PFSK-1 (cell line): ENCODE measurements around the gene STAMBPL1.

Source experiments
- POLR2AphosphoS5 ChIP-seq: IDR thresholded peaks from 2 replicates; pipeline ENCODE4 v1.6.1; 2012; ENCODE audit warnings: low read depth, mild to moderate bottlenecking, control low read depth, low read length, moderate library complexity
- REST ChIP-seq, 2 experiments: IDR thresholded peaks; 2 replicates each; pipeline versions ENCODE4 v1.6.1 to v1.8.0; 2011 to 2012; ENCODE audit warnings: low read depth in 2 of 2, low read length in 2 of 2, control low read depth in 1 of 2, inconsistent platforms in 1 of 2, mild to moderate bottlenecking in 1 of 2, moderate library complexity in 1 of 2; ENCODE audit not compliant: insufficient read depth in 1 of 2
- SIN3A ChIP-seq: IDR thresholded peaks from 2 replicates; pipeline ENCODE4 v1.6.1; 2012; ENCODE audit warnings: mild to moderate bottlenecking, low read length, moderate library complexity, borderline replicate concordance; ENCODE audit not compliant: insufficient read depth
- TAF1 ChIP-seq: IDR thresholded peaks from 2 replicates; pipeline ENCODE4 v1.6.1; 2012; ENCODE audit warnings: low read length, control low read depth, borderline replicate concordance; ENCODE audit not compliant: insufficient read depth

- no peak for TF ChIP-seq REST (IDR thresholded peaks at IDR 0.05; ENCODE audit: insufficient read depth in 1 of 2, low read depth in 2 of 2, low read length in 2 of 2)
- no peak for TF ChIP-seq POLR2AphosphoS5
- no peak for TF ChIP-seq TAF1
- no peak for TF ChIP-seq SIN3A
Observed at GRCh38 chr10:88870089-88870488, 10.0 kb upstream of the STAMBPL1 start.
